HG03097 (cell line): Measurements from ENCODE around the gene MAP2K1.
"Not testable (repeated sequence)": the region's sequence is repeated elsewhere in the genome, so short reads cannot be mapped to it uniquely, and the experiment has no call there.

ENCODE experiments used
- ATAC-seq: cut with Tn5 transposase; IDR thresholded peaks from one replicate; pipeline ENCODE4 v1.9.1; 2021; ENCODE audit not compliant: unreplicated experiment, low FRiP score

MAP2K1 gene

GRCh38 chr15:66390678-66391077, 4.0 kb downstream of the MAP2K1 start:
- ATAC-seq: no peak

DNA sequence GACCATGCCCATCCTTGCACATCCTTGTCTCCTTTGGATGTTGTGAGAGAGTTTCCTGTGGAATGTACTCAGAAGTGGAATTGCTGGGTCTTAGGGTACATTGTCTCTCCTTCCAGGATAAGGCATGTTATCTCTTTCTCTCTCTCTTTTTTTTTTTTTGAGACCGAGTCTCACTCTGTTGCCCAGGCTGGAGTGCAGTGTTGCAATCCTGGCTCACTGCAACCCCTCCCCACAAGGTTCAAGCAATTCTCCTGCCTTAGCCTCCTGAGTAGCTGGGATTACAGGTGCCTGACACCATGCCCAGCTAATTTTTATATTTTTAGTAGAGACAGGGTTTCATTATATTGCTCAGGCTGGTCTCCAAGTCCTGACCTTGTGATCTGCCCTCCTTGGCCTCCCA, 6.3 kb downstream of the MAP2K1 start:
- not testable (repeated sequence) for ATAC-seq

DNA sequence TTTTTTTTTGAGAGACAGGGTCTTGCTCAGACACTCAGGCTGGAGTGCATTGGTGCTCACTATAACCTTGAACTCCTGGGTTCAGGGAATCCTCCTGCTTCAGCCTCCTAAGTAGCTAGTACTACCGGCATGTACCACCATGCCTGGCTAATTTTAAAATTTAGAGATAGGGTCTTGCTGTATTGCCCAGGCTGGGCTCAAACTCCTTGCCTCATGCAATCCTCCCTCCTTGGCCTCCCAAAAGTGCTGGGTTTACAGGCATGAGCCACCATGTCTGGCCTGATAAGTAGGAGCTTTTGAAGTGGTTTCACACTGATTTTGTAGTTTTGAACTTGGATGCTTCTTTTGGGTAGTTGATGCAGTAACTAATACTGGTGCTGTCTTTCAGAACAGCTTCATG, 7.8 kb downstream of the MAP2K1 start:
- no peak for ATAC-seq

GRCh38 chr15:66394915-66395314, 8.2 kb downstream of the MAP2K1 start:
- no peak for ATAC-seq

DNA sequence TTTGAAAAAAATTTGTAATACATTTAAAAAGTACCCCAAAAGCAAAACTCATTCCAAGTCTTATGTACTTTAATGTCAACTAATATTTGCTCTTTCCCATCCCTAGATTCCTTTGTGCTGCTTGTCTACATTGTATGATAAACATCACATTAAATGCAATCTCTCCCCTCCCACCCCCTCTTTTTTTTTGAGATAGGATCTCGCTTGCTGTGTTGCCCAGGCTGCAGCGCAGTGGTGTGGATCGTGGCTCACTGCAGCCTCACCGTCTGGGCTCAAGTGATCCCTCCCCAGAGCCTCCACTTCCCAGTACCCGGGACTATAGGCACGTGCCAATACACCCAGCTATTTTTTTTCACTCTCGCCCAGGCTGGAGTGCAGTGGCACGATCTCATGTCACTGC, 12.6 kb downstream of the MAP2K1 start:
- no peak for ATAC-seq

DNA sequence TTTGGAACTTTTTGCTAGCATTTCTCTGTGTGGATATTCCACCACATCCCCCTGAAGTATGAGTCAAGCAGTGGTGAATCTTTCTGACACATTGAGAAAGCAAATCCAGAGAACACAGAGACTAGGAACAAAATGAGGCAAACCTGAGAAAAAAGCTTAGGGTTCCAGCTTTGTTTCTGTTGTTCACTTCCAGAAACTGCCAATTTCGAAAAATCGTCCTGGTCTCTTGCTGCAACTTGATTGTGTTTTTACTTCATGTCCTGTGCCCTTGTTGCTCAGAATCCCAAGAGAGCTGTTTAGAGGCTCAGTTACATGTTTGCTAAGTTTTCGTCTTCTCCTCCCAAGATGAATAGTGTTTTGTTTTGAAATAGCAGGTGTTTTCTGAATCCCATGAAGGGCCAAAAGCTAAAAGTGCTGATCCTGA, 13.7 kb downstream of the MAP2K1 start:
- ATAC-seq: no peak

DNA sequence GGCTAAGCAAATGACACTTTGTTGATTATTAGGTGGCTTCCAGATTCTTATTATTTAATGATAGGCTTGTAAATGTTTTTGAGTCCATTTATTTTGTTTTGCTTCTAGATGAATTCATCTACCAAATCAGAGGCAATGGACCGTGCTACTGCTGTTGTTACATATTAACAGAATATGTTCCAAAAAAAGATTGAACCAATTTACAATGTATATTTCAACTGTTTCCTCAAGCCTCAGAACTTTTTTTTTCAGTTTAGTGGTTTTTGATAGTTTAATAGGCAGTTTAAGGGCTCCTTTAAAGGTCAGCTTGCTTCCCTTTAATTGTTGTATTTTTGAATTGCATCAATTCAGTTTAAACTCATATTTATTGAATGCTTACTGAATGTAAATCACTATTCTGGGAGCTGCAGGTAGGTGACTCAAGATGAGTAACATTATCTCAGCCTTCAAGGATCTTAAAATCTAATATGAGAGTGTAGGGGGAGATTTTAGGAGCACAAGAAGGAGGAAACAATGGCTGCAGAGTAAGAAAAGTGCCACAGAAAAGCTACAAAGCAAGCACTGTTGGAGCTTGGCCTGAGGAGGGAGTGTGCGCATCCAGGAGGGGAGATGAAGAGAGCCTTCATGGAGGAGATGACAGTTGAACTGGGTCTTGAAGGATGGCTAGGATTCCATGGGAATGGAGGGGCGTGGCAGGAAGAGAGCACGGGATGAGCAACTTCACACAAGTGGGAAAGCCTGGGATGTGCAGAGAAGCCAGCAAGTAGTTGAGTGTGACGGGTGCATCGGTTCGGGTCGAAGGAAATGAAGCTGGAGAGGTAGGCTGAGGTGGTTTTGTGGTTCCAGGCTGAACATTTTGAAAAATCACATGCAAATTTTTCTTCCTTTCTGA, 14.7 kb downstream of the MAP2K1 start:
- no peak for ATAC-seq

DNA sequence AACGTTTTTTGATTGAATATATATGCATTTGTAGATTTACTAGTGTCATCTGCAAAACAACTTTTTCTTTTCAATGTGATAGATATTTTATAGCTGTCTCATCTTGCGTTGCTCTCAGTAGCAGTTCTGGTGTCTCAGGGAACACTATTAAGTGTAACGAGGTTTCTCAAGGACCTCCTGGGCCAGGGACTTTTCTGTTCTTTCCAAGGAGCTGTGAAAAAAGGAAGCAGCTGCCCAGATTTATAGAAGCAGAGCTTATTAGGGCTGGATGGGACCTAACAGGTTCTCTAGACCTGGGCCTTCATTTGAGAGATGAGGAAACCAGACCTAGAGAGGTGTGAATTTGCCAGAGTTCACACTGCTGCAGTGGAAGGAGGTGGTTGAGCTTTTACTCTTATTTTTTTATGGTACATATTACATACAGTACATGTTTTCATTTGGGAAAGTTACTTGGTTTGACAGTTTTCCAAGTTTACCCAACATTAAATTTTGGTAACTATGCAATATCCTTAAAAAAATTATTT, 16.1 kb downstream of the MAP2K1 start:
- ATAC-seq: no peak

GRCh38 chr15:66403323-66403722, 16.6 kb downstream of the MAP2K1 start:
- ATAC-seq: no peak

DNA sequence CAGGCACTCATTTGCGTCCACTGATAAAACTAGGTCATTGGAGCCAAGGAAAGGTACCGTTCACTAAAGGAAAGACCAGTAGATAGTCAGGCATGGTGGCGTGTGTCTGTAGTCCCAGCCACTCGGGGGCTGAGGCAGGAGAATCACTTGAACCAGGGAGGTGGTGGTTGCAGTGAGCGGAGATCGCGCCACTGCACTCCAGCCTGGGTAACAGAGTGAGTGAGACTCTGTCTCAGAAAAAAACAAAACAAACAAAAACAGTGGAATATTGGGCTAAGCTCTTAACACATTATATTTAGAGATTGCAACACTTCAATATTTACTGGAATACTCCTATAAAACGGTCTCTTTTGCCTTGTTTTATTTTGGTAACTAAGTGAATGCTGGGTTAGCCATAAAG, 17.4 kb downstream of the MAP2K1 start:
- ATAC-seq: no peak

DNA sequence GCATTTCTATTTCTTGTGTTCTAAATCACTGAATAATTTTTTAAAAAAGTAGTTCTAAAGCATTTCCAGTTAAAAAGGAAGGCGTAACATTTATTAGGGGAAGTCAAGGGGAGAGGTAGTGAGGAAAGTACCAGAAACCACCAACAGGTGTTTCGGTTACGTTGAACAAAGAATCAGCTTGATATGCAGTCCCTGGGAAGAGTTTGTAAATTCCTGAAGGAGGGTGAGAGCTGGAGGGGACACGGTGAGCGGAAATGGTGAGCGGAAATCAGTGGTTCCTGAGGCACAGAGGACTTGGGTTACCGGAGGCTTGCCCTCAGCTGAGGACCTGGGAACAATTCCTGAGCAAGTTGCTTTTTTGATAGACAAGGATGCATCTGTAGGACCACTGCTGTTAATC, 17.8 kb downstream of the MAP2K1 start:
- no peak for ATAC-seq

- ATAC-seq: no peak
Measured at GRCh38 chr15:66405007-66405406, 18.3 kb downstream of the MAP2K1 start.

GRCh38 chr15:66405615-66406014, 18.9 kb downstream of the MAP2K1 start:
- no peak for ATAC-seq

DNA sequence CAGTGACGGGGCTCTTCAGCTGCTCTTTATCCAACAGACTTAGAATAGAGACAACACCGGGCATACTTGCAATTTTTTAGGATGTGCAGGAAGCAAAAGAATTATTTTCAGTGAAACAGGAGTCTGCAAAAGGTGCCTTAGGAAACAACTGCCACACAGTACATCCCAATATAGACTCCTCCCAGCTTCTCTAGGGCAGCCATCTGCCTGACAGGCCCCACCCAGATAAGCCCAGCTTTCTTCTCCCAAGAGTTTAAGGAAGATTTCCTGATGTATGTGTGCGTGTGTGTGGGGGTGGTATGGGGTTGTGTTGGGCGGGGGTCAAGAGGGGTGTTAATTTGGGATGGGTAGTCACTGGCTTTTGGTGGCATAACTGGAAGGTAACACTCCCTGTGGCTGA, 21.5 kb downstream of the MAP2K1 start:
- ATAC-seq: no peak

- no peak for ATAC-seq
Measured at GRCh38 chr15:66408675-66409282, 22.1 kb downstream of the MAP2K1 start.

- ATAC-seq: no peak
Measured at GRCh38 chr15:66409565-66410108, 22.9 kb downstream of the MAP2K1 start.

DNA sequence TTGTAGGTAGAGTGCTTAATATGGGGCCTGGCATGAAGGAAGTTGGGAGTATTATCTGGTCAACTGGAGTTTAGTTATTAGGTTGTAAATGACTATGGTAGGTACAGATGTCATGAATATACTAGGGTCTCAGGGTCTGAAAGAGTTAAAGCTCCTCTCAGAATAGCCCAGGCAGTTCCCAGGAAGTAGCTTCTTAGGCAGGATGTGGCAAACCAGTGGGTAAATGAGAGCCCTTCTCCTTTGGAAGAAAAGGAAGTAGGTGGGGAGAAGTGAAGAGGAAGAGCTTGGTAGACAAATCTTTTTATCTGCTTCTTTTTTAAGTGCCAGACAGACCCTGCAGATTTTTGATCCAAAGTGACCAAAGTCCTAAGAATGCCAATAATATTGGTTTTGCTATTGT, 24.5 kb downstream of the MAP2K1 start:
- no peak for ATAC-seq

DNA sequence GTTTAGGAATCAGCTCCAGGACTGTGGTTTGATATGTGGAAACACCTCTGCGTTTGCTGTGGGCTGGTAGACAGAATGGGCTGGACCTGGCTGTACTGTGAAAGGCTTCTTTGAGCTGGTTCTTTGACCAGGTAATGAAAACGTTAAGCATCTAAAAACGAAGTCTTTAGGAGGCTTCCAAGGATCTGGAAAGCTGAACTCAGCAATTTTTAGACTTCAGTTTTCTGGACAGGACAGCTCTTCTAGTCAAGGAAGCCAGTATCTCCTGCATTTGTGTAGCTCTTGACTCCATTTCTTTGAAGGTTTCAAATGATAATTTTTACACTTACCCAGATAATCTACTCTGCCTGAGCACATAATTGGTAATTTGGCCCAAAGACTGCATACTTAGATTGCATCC, 25.5 kb downstream of the MAP2K1 start:
- ATAC-seq: no peak

GRCh38 chr15:66413579-66413978, 26.9 kb downstream of the MAP2K1 start:
- ATAC-seq: no peak

DNA sequence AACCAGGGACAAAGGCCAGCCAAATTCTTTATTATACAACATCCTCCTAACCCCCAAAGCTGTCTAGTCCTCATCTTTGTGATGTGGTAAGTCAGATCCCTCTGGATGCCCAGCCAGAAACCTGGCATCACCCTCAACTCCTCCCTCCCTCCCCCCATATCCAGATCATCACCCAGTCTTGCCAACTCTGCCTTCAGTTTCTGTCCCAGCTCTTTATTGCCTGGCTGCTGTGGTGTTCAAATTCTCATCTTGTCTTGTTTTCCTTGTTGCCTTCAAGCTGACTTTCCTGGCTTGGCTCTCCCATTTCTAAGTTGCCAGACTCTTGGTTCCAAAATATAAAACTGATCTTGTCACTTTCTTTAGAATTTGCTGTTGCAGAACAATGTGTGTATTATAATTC, 28.6 kb downstream of the MAP2K1 start:
- no peak for ATAC-seq

- ATAC-seq: no peak
Measured at GRCh38 chr15:66417736-66418135, 31.0 kb downstream of the MAP2K1 start.

GRCh38 chr15:66419471-66419870, 32.8 kb downstream of the MAP2K1 start:
- no peak for ATAC-seq
